ENCODE results near the gene TMC7.

DNA sequence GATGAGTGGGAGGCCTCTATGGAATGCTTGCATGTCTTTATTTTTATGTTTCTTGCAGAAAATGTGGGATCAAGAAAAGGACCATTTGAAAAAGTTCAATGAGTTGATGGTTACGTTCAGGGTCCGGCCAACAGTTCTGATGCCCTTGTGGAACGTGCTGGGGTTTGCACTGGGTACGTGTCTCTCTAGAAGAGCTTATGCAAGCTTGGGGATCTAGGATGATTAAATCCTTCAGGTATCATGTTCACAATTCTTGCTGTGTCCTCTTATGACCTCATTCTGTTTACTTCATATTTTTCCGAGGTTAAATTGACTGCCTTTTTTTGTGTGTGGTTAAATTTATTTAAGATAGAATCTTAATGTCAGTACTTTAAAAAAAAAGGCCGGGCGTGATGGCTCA, 90.1 kb downstream of the TMC7 start:
- no peak for TF ChIP-seq POLR2AphosphoS5 (IDR thresholded peaks at IDR 0.05; ENCODE audit: low read depth)
- TF ChIP-seq, protein P1, sequence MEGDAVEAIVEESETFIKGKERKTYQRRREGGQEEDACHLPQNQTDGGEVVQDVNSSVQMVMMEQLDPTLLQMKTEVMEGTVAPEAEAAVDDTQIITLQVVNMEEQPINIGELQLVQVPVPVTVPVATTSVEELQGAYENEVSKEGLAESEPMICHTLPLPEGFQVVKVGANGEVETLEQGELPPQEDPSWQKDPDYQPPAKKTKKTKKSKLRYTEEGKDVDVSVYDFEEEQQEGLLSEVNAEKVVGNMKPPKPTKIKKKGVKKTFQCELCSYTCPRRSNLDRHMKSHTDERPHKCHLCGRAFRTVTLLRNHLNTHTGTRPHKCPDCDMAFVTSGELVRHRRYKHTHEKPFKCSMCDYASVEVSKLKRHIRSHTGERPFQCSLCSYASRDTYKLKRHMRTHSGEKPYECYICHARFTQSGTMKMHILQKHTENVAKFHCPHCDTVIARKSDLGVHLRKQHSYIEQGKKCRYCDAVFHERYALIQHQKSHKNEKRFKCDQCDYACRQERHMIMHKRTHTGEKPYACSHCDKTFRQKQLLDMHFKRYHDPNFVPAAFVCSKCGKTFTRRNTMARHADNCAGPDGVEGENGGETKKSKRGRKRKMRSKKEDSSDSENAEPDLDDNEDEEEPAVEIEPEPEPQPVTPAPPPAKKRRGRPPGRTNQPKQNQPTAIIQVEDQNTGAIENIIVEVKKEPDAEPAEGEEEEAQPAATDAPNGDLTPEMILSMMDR (IDR thresholded peaks at IDR 0.05; ENCODE audit: insufficient read depth, low read length), result no peak
- TF ChIP-seq, protein P2, sequence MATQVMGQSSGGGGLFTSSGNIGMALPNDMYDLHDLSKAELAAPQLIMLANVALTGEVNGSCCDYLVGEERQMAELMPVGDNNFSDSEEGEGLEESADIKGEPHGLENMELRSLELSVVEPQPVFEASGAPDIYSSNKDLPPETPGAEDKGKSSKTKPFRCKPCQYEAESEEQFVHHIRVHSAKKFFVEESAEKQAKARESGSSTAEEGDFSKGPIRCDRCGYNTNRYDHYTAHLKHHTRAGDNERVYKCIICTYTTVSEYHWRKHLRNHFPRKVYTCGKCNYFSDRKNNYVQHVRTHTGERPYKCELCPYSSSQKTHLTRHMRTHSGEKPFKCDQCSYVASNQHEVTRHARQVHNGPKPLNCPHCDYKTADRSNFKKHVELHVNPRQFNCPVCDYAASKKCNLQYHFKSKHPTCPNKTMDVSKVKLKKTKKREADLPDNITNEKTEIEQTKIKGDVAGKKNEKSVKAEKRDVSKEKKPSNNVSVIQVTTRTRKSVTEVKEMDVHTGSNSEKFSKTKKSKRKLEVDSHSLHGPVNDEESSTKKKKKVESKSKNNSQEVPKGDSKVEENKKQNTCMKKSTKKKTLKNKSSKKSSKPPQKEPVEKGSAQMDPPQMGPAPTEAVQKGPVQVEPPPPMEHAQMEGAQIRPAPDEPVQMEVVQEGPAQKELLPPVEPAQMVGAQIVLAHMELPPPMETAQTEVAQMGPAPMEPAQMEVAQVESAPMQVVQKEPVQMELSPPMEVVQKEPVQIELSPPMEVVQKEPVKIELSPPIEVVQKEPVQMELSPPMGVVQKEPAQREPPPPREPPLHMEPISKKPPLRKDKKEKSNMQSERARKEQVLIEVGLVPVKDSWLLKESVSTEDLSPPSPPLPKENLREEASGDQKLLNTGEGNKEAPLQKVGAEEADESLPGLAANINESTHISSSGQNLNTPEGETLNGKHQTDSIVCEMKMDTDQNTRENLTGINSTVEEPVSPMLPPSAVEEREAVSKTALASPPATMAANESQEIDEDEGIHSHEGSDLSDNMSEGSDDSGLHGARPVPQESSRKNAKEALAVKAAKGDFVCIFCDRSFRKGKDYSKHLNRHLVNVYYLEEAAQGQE (IDR thresholded peaks at IDR 0.05; ENCODE audit: insufficient replicate concordance, low read depth), result no peak
- TF ChIP-seq GABPA (IDR thresholded peaks at IDR 0.05; ENCODE audit: low read depth), result no peak
